PC-9 (cell line): ENCODE data around the gene CDH1.

ENCODE experiments used
- CTCF ChIP-seq: fragments of 200-600 bp; sonication (generic); conservative IDR thresholded peaks from 2 replicates; pipeline ENCODE4 v1.6.1; 2017; ENCODE audit warnings: mixed run types, antibody characterized with exemption, mild to moderate bottlenecking, moderate library complexity
- EZH2 ChIP-seq: fragments of 200-600 bp; sonication (generic); IDR thresholded peaks from 2 replicates; pipeline ENCODE4 v1.8.0; 2017; ENCODE audit warnings: antibody characterized with exemption, low read depth

- TF ChIP-seq CTCF, result no peak
- no peak for TF ChIP-seq EZH2
Measured at GRCh38 chr16:68743664-68744063, 6.6 kb downstream of the CDH1 start.
